K562 (cell line): ENCODE measurements around the gene SLC35G6. TPM values are rescaled to one million over a fixed set of nuclear protein-coding genes. Genes with fewer than 3 reads are reported as not detected.

ENCODE experiments used
- CBX3 ChIP-seq, 2 experiments: IDR thresholded peaks; 1 replicate in 1 of 2; 2 replicates in 1 of 2; pipeline ENCODE4 v1.6.1; 2012; ENCODE audit warnings: inconsistent platforms in 2 of 2, low read length in 2 of 2, borderline replicate concordance in 1 of 2, control low read depth in 1 of 2
- DPF2 ChIP-seq: fragments of 450-650 bp; IDR thresholded peaks from 2 replicates; pipeline ENCODE4 v1.6.1; 2016
- GTF2A2 ChIP-seq: IDR thresholded peaks from 2 replicates; pipeline ENCODE4 v1.6.1; 2016; ENCODE audit warnings: mild to moderate bottlenecking, missing genetic modification characterization, missing compliant biosample characterization
- LEF1 ChIP-seq: fragments of 450-650 bp; IDR thresholded peaks from 2 replicates; pipeline ENCODE4 v1.6.1; 2016; ENCODE audit warnings: mild to moderate bottlenecking
- MCM7 ChIP-seq, 2 experiments: fragments of 450-650 bp; IDR thresholded peaks; 2 replicates each; pipeline ENCODE4 v1.6.1; 2016 to 2018
- NELFE ChIP-seq: IDR thresholded peaks from 2 replicates; pipeline ENCODE4 v1.6.1; 2011; ENCODE audit warnings: mild to moderate bottlenecking; ENCODE audit not compliant: insufficient read depth, insufficient read length
- SRSF9 ChIP-seq: fragments of 200-400 bp; formaldehyde crosslinking; IDR thresholded peaks from 2 replicates; pipeline ENCODE4 v1.6.1; 2017; ENCODE audit warnings: low read depth, low read length, borderline replicate concordance
- TRIM24 ChIP-seq, 2 experiments: fragments of 450-650 bp; IDR thresholded peaks; 2 replicates each; pipeline ENCODE4 v1.6.1; 2016
- ZKSCAN1 ChIP-seq: fragments of 150-350 bp; IDR thresholded peaks from 2 replicates; pipeline ENCODE4 v1.6.1; 2016; ENCODE audit warnings: low read depth, low read length
- ZNF134 ChIP-seq: fragments of 250-450 bp; sonication (Bioruptor Pico); conservative IDR thresholded peaks from 2 replicates; pipeline ENCODE4 v1.4.0; 2020
- ZNF589 ChIP-seq: fragments of 200-800 bp; sonication (Bioruptor generic); IDR thresholded peaks from 2 replicates; pipeline ENCODE4 v1.6.1; 2016; ENCODE audit warnings: low read depth, missing genetic modification characterization, missing compliant biosample characterization
- polyA plus RNA-seq, 8 experiments: library from polyadenylated mRNA; depleted of rRNA in 4 of 8; stranded (reverse) in 5 of 8; unstranded in 3 of 8; fragments of >200 nt; fragmentation: Nextera tagmentation in 2 of 8; fragmentation: Illumina TruSeq in 1 of 8; extraction: Ambion mirVana in 2 of 8; extraction: Trizol in 1 of 8; gene quantifications; 2 replicates each; pipeline versions ENCODE4 v1.2.1 to v1.2.3, GENCODE V29; 2011 to 2014; ENCODE audit warnings: inconsistent platforms in 1 of 8, missing spikeins in 1 of 8
- total RNA-seq, 7 experiments: library from RNA; depleted of rRNA in 6 of 7; stranded (reverse); fragments of >200 nt in 6 of 7; fragmentation: Illumina TruSeq in 2 of 7; extraction: Trizol in 2 of 7; gene quantifications; 2 replicates each; pipeline versions ENCODE4 v1.2.1 to v1.2.3, GENCODE V29; 2011 to 2021; ENCODE audit warnings: low replicate concordance in 1 of 7
- TF ChIP-seq, protein P1 (sequence below): IDR thresholded peaks from 3 replicates; pipeline ENCODE4 v1.6.1; 2011; ENCODE audit warnings: borderline replicate concordance, mild to moderate bottlenecking, moderate library complexity; ENCODE audit not compliant: insufficient read length; ENCODE audit errors: extremely low read depth
- TF ChIP-seq, protein P2 (sequence below): fragments of 250-450 bp; sonication (Bioruptor Pico); IDR thresholded peaks from 2 replicates; pipeline ENCODE4 v1.4.0; 2020
- TF ChIP-seq, protein P3 (sequence below): fragments of 450-650 bp; formaldehyde crosslinking; conservative IDR thresholded peaks from 2 replicates; pipeline ENCODE4 v1.4.0; 2022; ENCODE audit warnings: mild to moderate bottlenecking, missing genetic modification characterization
- TF ChIP-seq, protein P4 (sequence below): fragments of 250-450 bp; sonication (Bioruptor Pico); IDR thresholded peaks from 2 replicates; pipeline ENCODE4 v1.8.0; 2021; ENCODE audit warnings: moderate library complexity, mild to moderate bottlenecking, inconsistent platforms
- TF ChIP-seq, protein P5 (sequence below): fragments of 450-650 bp; formaldehyde crosslinking; IDR thresholded peaks from 2 replicates; pipeline ENCODE4 v1.4.0; 2020; ENCODE audit warnings: mild to moderate bottlenecking, moderate library complexity

Gene SLC35G6
- total and polyA plus RNA-seq, 9 of the 15 experiments (the other 6 are each of a cell fraction or from before 2014, with no cell fraction given), result not detected

DNA sequence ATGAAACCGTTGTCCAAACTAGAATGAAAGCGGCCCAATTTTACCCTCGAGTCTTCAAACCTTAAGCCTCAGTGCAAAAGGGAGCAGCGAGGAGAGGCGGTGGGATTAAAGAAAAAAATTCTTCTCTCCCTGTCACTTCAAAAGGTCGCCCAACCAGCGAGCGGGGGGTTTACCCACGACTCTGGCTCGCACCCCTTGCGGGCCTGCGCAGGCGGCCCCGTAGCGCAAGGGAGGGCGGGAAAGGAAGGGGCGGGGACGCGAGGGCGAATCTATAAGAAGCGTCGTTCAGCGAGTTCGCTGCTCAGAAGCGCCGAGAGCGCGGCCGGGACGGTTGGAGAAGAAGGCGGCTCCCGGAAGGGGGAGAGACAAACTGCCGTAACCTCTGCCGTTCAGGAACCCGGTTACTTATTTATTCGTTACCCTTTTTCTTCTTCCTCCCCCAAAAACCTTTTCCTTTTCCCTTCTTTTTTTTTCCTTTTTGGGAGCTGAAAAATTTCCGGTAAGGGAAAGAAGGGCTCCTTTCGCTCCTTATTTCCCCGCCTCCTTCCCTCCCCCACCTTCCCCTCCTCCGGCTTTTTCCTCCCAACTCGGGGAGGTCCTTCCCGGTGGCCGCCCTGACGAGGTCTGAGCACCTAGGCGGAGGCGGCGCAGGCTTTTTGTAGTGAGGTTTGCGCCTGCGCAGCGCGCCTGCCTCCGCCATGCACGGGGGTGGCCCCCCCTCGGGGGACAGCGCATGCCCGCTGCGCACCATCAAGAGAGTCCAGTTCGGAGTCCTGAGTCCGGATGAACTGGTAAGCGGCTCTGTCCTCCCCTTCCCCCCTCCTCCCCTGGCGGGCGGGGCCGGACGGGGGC lies 3.0 kb downstream of the SLC35G6 start, which contains the start of gene POLR2A (continued):
- TF ChIP-seq, protein P1, sequence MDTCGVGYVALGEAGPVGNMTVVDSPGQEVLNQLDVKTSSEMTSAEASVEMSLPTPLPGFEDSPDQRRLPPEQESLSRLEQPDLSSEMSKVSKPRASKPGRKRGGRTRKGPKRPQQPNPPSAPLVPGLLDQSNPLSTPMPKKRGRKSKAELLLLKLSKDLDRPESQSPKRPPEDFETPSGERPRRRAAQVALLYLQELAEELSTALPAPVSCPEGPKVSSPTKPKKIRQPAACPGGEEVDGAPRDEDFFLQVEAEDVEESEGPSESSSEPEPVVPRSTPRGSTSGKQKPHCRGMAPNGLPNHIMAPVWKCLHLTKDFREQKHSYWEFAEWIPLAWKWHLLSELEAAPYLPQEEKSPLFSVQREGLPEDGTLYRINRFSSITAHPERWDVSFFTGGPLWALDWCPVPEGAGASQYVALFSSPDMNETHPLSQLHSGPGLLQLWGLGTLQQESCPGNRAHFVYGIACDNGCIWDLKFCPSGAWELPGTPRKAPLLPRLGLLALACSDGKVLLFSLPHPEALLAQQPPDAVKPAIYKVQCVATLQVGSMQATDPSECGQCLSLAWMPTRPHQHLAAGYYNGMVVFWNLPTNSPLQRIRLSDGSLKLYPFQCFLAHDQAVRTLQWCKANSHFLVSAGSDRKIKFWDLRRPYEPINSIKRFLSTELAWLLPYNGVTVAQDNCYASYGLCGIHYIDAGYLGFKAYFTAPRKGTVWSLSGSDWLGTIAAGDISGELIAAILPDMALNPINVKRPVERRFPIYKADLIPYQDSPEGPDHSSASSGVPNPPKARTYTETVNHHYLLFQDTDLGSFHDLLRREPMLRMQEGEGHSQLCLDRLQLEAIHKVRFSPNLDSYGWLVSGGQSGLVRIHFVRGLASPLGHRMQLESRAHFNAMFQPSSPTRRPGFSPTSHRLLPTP, result no peak
- TF ChIP-seq, protein P2, sequence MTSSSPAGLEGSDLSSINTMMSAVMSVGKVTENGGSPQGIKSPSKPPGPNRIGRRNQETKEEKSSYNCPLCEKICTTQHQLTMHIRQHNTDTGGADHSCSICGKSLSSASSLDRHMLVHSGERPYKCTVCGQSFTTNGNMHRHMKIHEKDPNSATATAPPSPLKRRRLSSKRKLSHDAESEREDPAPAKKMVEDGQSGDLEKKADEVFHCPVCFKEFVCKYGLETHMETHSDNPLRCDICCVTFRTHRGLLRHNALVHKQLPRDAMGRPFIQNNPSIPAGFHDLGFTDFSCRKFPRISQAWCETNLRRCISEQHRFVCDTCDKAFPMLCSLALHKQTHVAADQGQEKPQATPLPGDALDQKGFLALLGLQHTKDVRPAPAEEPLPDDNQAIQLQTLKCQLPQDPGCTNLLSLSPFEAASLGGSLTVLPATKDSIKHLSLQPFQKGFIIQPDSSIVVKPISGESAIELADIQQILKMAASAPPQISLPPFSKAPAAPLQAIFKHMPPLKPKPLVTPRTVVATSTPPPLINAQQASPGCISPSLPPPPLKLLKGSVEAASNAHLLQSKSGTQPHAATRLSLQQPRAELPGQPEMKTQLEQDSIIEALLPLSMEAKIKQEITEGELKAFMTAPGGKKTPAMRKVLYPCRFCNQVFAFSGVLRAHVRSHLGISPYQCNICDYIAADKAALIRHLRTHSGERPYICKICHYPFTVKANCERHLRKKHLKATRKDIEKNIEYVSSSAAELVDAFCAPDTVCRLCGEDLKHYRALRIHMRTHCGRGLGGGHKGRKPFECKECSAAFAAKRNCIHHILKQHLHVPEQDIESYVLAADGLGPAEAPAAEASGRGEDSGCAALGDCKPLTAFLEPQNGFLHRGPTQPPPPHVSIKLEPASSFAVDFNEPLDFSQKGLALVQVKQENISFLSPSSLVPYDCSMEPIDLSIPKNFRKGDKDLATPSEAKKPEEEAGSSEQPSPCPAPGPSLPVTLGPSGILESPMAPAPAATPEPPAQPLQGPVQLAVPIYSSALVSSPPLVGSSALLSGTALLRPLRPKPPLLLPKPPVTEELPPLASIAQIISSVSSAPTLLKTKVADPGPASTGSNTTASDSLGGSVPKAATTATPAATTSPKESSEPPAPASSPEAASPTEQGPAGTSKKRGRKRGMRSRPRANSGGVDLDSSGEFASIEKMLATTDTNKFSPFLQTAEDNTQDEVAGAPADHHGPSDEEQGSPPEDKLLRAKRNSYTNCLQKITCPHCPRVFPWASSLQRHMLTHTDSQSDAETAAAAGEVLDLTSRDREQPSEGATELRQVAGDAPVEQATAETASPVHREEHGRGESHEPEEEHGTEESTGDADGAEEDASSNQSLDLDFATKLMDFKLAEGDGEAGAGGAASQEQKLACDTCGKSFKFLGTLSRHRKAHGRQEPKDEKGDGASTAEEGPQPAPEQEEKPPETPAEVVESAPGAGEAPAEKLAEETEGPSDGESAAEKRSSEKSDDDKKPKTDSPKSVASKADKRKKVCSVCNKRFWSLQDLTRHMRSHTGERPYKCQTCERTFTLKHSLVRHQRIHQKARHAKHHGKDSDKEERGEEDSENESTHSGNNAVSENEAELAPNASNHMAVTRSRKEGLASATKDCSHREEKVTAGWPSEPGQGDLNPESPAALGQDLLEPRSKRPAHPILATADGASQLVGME (CRISPR knock-in tag), result no peak
- peak in 1 of 2 experiments; percentile 28; a peak in 1 of 4 replicates for TF ChIP-seq TRIM24 (IDR thresholded peaks at IDR 0.05)
- TF ChIP-seq, protein P3, sequence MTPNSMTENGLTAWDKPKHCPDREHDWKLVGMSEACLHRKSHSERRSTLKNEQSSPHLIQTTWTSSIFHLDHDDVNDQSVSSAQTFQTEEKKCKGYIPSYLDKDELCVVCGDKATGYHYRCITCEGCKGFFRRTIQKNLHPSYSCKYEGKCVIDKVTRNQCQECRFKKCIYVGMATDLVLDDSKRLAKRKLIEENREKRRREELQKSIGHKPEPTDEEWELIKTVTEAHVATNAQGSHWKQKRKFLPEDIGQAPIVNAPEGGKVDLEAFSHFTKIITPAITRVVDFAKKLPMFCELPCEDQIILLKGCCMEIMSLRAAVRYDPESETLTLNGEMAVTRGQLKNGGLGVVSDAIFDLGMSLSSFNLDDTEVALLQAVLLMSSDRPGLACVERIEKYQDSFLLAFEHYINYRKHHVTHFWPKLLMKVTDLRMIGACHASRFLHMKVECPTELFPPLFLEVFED (CRISPR knock-in tag), result peak; percentile 97
- TF ChIP-seq, protein P4, sequence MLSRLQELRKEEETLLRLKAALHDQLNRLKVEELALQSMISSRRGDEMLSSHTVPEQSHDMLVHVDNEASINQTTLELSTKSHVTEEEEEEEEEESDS, result no peak
- TF ChIP-seq, protein P5, sequence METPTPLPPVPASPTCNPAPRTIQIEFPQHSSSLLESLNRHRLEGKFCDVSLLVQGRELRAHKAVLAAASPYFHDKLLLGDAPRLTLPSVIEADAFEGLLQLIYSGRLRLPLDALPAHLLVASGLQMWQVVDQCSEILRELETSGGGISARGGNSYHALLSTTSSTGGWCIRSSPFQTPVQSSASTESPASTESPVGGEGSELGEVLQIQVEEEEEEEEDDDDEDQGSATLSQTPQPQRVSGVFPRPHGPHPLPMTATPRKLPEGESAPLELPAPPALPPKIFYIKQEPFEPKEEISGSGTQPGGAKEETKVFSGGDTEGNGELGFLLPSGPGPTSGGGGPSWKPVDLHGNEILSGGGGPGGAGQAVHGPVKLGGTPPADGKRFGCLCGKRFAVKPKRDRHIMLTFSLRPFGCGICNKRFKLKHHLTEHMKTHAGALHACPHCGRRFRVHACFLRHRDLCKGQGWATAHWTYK, result peak; percentile 44; the same call in 1 of the 2 replicates
- TF ChIP-seq ZKSCAN1, result peak; percentile 5; the same call in 1 of the 2 replicates
- TF ChIP-seq MCM7 (IDR thresholded peaks at IDR 0.05), result no peak; a peak in 1 of 4 replicates
- TF ChIP-seq LEF1, result no peak
- TF ChIP-seq ZNF589 (CRISPR knock-in tag), result peak; percentile 85
- peak; percentile 89 for TF ChIP-seq GTF2A2
- no peak; a peak in 1 of 3 replicates for TF ChIP-seq CBX3 (IDR thresholded peaks at IDR 0.05; ENCODE audit: borderline replicate concordance in 1 of 2, low read length in 2 of 2)
- TF ChIP-seq ZNF134, result no peak
- TF ChIP-seq SRSF9, result no peak
- peak; percentile 99 for TF ChIP-seq NELFE
- peak; percentile 56 for TF ChIP-seq DPF2
